ENCODE data around the gene FGFR3. TPM values are rescaled to one million over a fixed set of nuclear protein-coding genes. Genes with fewer than 3 reads are reported as not detected.

FGFR3 gene
- total and polyA plus RNA-seq, 9 of the 15 experiments (the other 6 are each of a cell fraction or from before 2014, with no cell fraction given), result 1.2 to 60.4 (median 12.7) TPM

GRCh38 chr4:1792832-1793495 lies at the start of gene FGFR3 (continued):
- TF ChIP-seq ZNF764 (CRISPR knock-in tag; IDR thresholded peaks at IDR 0.05; ENCODE audit: low read depth) (no peak), HMBOX1 (IDR thresholded peaks at IDR 0.05) (no peak), ZNF212 (CRISPR knock-in tag; IDR thresholded peaks at IDR 0.05) (no peak), RFX1 (IDR thresholded peaks at IDR 0.05) (no peak), MCM7 (IDR thresholded peaks at IDR 0.05) (no peak), HMG20B (CRISPR knock-in tag; IDR thresholded peaks at IDR 0.05) (no peak), GTF2B (IDR thresholded peaks at IDR 0.05; ENCODE audit: extremely low read depth, insufficient read length) (no peak), L3MBTL2 (IDR thresholded peaks at IDR 0.05) (peak; percentile 66), MLLT1 (IDR thresholded peaks at IDR 0.05) (no peak), ZBED1 (IDR thresholded peaks at IDR 0.05) (no peak), CBX2 (IDR thresholded peaks at IDR 0.05; ENCODE audit: insufficient read depth, low read length, poor library complexity, severe bottlenecking) (no peak), ZBTB34 (CRISPR knock-in tag; IDR thresholded peaks at IDR 0.05) (no peak), CTCFL (IDR thresholded peaks at IDR 0.05; ENCODE audit: borderline replicate concordance, insufficient read depth, low read depth, low read length, poor library complexity, severe bottlenecking) (no peak), ZNF277 (CRISPR knock-in tag; IDR thresholded peaks at IDR 0.05; ENCODE audit: borderline replicate concordance) (no peak), RBM14 (IDR thresholded peaks at IDR 0.05; ENCODE audit: borderline replicate concordance, insufficient read depth, low read depth, low read length) (no peak), CCNT2 (IDR thresholded peaks at IDR 0.05; ENCODE audit: borderline replicate concordance, extremely low read depth, insufficient read length, low read depth, low read length) (peak; percentile 88), CHD4 (IDR thresholded peaks at IDR 0.05; ENCODE audit: insufficient read depth, insufficient replicate concordance, low read depth, low read length, poor library complexity, severe bottlenecking) (no peak), RB1 (IDR thresholded peaks at IDR 0.05; ENCODE audit: low read depth) (peak; percentile 88)
